Vagina (tissue), 2 donors: ENCODE results near the gene ZNF385B.

Experiments used
- CTCF ChIP-seq, 3 experiments: fragments of 450-650 bp in 2 of 3; fragments of 200-600 bp in 1 of 3; sonication (generic) in 1 of 3; IDR thresholded peaks; one replicate each; pipeline ENCODE4 v1.5.1; 2017 to 2019; ENCODE audit warnings: antibody characterized with exemption in 3 of 3, mild to moderate bottlenecking in 2 of 3, moderate library complexity in 2 of 3
- POLR2A ChIP-seq, 2 donors: fragments of 450-650 bp; IDR thresholded peaks; one replicate each; pipeline ENCODE4 v1.6.1; 2017; ENCODE audit warnings: antibody characterized with exemption in 2 of 2, mild to moderate bottlenecking in 2 of 2, moderate library complexity in 2 of 2

DNA sequence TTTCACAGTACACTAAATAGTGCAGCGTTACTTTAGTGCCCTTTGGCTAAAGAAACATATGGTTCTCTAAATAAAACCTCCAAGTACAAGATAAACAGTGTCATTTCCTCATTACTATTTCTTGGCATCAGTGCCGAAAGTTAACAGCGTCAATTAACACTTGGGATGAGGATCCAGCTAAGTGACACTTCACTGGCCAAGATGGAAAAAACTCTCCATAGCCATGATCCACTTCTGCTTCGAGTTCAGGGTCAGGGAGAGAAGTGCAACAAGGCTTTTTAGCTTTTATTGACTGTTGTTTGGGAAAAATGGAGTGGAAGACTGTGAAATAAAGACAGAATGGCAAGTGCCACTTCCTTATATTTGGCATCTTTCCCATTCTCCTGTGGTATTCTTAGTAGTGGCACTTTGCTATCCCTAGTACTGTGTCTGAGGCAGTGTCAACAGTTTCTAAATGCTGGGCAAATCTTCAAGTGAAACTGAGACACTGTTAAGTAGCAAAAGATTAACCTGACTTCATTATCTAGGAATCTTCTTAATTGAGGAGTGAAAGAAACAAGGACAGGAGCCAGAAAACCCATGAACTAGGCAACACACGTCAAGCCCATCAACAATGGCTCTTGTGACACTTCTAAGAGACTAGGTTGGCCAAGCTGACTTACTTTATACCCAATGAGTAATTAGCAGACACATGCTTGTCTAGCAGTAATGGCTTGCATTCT is 374.2 kb downstream of the ZNF385B start:
- TF ChIP-seq POLR2A (IDR thresholded peaks at IDR 0.05) (no peak), CTCF (IDR thresholded peaks at IDR 0.05) (no peak)
